Body of pancreas (tissue), 4 donors: ENCODE measurements around the gene LTBP1. TPM values are rescaled to one million over a fixed set of nuclear protein-coding genes. Genes with fewer than 3 reads are reported as not detected.
A peak's percentile ranks its signal among the peaks of the same experiment; 100 is the strongest.

ENCODE experiments used
- ATAC-seq: fragments of 150-250 bp; one replicate; pipeline ENCODE4 v1.9.1; 2016
- DNase-seq, 4 donors: peaks; one replicate each; pipeline ENCODE4 v3.0.0-alpha.2; 2019
- H3K27ac ChIP-seq, 4 donors: fragments of 200-600 bp; sonication (generic); 1 replicate in 3 of 4; 2 replicates in 1 of 4; pipeline versions ENCODE4 v1.5.1 to v1.6.1; 2016 to 2019; ENCODE audit warnings: mild to moderate bottlenecking in 1 of 4, mixed read lengths in 1 of 4, moderate library complexity in 1 of 4
- H3K27me3 ChIP-seq, 2 donors: fragments of 200-600 bp; sonication (generic); one replicate each; pipeline ENCODE4 v1.6.0; 2016; ENCODE audit warnings: mild to moderate bottlenecking in 1 of 2
- H3K36me3 ChIP-seq, 2 donors: fragments of 200-600 bp; sonication (generic); replicated peaks in 1 of 2; 2 replicates each; pipeline ENCODE4 v1.5.1; 2016; ENCODE audit warnings: low read depth in 2 of 2; ENCODE audit not compliant: insufficient read depth in 1 of 2
- H3K4me1 ChIP-seq: fragments of 200-600 bp; sonication (generic); one replicate; pipeline ENCODE4 v1.6.0; 2016
- H3K4me3 ChIP-seq, 2 donors: fragments of 200-600 bp; sonication (generic); 1 replicate in 1 of 2; 2 replicates in 1 of 2; pipeline ENCODE4 v1.5.1; 2016 to 2019
- H3K9me3 ChIP-seq, 3 donors: fragments of 200-600 bp; sonication (generic); 1 replicate in 2 of 3; 2 replicates in 1 of 3; pipeline ENCODE4 v1.5.1; 2016
- POLR2A ChIP-seq, 3 donors: fragments of 450-650 bp; IDR thresholded peaks; one replicate each; pipeline ENCODE4 v1.6.1; 2016; ENCODE audit warnings: antibody characterized with exemption in 3 of 3, mild to moderate bottlenecking in 2 of 3
- WGBS, 2 donors: methylation state at CpG; one replicate each; pipeline ENCODE4 v1.1.5; 2017; 5-methylcytosine and 5-hydroxymethylcytosine counted together
- intact Hi-C: fragments of 100-400 bp; cut with DNase I; formaldehyde crosslinking; loops from one replicate; pipeline ENCODE4 v1.15.1; 2023
- total RNA-seq, 2 donors: library from RNA; depleted of rRNA; stranded (reverse); fragments of >200 nt; gene quantifications; one replicate each; pipeline ENCODE4 v1.1.0, GENCODE V29; 2016
- TF ChIP-seq, protein P1 (sequence below), 7 experiments: fragments of 450-650 bp in 4 of 7; fragments of 200-600 bp in 3 of 7; sonication (generic) in 3 of 7; IDR thresholded peaks; one replicate each; pipeline ENCODE4 v1.5.1; 2016 to 2019; ENCODE audit warnings: antibody characterized with exemption in 7 of 7

Gene LTBP1
- total RNA-seq, 2 donors from 2014 or later: 8.8 to 10.2 TPM

DNA sequence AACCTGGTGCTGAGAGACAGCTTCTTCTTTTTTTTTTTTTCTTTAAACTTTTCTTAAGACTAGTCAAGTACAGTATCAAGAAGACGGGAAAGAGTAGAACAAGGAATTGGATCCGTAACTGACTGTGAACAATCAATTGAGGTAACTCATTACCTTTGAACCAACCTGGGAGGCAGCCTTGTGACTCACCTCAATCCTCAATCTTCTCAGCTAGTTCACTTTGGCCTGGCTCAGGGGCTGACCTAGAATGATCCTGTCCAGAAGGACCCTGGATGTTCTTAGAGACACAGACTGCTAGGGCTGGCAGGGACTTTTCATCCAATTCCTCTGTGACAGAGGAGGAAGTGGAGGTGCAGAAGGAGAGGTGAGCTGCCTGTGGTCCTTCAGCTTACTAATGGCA lies 1.5 kb upstream of the LTBP1 start:
- intact Hi-C loops: no loop called here

DNA sequence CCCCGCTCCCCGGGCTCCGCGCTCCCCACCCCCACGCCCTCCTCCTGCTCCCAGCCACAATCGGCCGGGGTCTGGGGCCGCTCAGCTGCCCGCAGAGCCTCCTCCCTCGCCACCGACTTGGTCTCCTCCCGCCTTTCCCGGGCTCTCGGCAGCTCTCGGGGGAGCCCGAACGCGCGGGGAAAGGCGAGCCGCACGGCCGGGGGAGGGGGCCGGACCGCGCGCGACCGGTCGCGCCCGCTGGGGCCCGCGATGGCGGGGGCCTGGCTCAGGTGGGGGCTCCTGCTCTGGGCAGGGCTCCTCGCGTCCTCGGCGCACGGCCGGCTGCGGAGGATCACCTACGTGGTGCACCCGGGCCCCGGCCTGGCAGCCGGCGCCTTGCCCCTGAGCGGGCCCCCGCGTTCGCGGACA lies 327 bp downstream of the LTBP1 start:
- Histone ChIP-seq H3K4me1 (peaks cover 16% of the 10 kb centered on the region), H3K9me3 (no peaks in the 10 kb centered on the region), H3K36me3 (no peaks in the 10 kb centered on the region), H3K4me3 (peak overlapping the region; percentile 29 to 74), H3K27me3 (no peaks in the 10 kb centered on the region), H3K27ac (peak overlapping the region in 1 of 4 donors; percentile 37)
- DNase-seq: peak in 1 of 4 donors; percentile 22
- intact Hi-C loops: no loop called here
- TF ChIP-seq POLR2A (IDR thresholded peaks at IDR 0.05): no peak
- TF ChIP-seq, protein P1, sequence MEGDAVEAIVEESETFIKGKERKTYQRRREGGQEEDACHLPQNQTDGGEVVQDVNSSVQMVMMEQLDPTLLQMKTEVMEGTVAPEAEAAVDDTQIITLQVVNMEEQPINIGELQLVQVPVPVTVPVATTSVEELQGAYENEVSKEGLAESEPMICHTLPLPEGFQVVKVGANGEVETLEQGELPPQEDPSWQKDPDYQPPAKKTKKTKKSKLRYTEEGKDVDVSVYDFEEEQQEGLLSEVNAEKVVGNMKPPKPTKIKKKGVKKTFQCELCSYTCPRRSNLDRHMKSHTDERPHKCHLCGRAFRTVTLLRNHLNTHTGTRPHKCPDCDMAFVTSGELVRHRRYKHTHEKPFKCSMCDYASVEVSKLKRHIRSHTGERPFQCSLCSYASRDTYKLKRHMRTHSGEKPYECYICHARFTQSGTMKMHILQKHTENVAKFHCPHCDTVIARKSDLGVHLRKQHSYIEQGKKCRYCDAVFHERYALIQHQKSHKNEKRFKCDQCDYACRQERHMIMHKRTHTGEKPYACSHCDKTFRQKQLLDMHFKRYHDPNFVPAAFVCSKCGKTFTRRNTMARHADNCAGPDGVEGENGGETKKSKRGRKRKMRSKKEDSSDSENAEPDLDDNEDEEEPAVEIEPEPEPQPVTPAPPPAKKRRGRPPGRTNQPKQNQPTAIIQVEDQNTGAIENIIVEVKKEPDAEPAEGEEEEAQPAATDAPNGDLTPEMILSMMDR (IDR thresholded peaks at IDR 0.05): no peak
- 1% methylated on average over 45 of the region's 52 CpGs; no CpG with 5 or more reads in 1 of the 2 donors for WGBS, 2 donors
- peak; percentile 31 for ATAC-seq

More for the DNA sequence above, 1.5 kb upstream of the LTBP1 start:
- DNase-seq (no peak), ATAC-seq (no peak)
- Histone ChIP-seq H3K4me1 (peaks cover 16% of the 10 kb centered on the region), H3K36me3 (no peaks in the 10 kb centered on the region), H3K9me3 (no peaks in the 10 kb centered on the region), H3K4me3 (no peak overlapping the region), H3K27me3 (no peaks in the 10 kb centered on the region), H3K27ac (no peak overlapping the region)
- 69 to 87% methylated on average over 2 of the region's 2 CpGs for WGBS, 2 donors
- TF ChIP-seq POLR2A (IDR thresholded peaks at IDR 0.05): no peak
- TF ChIP-seq, protein P1 (IDR thresholded peaks at IDR 0.05): no peak

GRCh38 chr2:32947484-32948143 lies 861 bp downstream of the LTBP1 start:
- DNase-seq (peak in 3 of 4 donors; percentile 27 to 52 (median 29)), ATAC-seq (peak; percentile 43)
- Histone ChIP-seq H3K27ac (peak overlapping the region in 1 of 4 donors; percentile 37), H3K27me3 (no peaks in the 10 kb centered on the region), H3K9me3 (no peaks in the 10 kb centered on the region), H3K4me1 (peaks cover 16% of the 10 kb centered on the region), H3K4me3 (peak overlapping the region; percentile 29 to 74), H3K36me3 (no peaks in the 10 kb centered on the region)
- WGBS, 2 donors: 1 to 16% methylated on average over 3 to 61 of the region's 75 CpGs
- TF ChIP-seq, protein P1 (IDR thresholded peaks at IDR 0.05): no peak
- no peak for TF ChIP-seq POLR2A (IDR thresholded peaks at IDR 0.05)
- intact Hi-C loops: no loop called here

- intact Hi-C loops: no loop called here
- no peak for TF ChIP-seq POLR2A (IDR thresholded peaks at IDR 0.05)
- TF ChIP-seq, protein P1 (IDR thresholded peaks at IDR 0.05): no peak
Observed at GRCh38 chr2:32948266-32948665, 1.5 kb downstream of the LTBP1 start.

DNA sequence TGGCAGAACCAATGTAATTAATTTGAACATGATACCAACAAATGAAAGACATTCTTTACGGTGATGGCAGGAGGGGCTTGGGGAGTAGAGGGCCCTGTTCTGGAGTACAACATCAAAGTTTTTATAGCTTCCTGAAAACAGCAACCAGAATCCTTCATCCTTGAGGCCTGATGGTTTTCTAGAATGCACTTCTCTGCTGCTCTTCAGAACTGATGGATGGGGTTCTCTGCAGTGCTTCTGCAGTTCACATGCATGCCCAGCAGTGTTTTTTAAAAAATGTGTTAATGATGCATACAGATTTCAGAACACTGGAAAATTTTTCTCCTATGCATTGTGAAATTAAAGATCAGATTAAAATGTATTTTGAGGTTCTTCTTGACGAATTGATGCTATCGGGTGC lies 2.5 kb downstream of the LTBP1 start:
- H3K4me3 ChIP-seq: no peak overlapping the region
- ATAC-seq: no peak
- 91 to 96% methylated on average over 3 of the region's 3 CpGs for WGBS, 2 donors

More at GRCh38 chr2:32948266-32948665, 1.5 kb downstream of the LTBP1 start:
- DNase-seq (no peak), ATAC-seq (no peak)
- H3K9me3 ChIP-seq: no peaks in the 10 kb centered on the region
- H3K27me3 ChIP-seq: no peaks in the 10 kb centered on the region
- H3K4me3 ChIP-seq: no peak overlapping the region
- WGBS, 2 donors: 92% methylated on average over 3 of the region's 3 CpGs
- H3K27ac ChIP-seq: no peak overlapping the region
- no peaks in the 10 kb centered on the region for H3K36me3 ChIP-seq
- peaks cover 16% of the 10 kb centered on the region for H3K4me1 ChIP-seq

More for the DNA sequence above, 2.5 kb downstream of the LTBP1 start:
- intact Hi-C loops: no loop called here
- Histone ChIP-seq H3K4me1 (peaks cover 16% of the 10 kb centered on the region), H3K27ac (no peak overlapping the region), H3K9me3 (no peaks in the 10 kb centered on the region), H3K36me3 (no peaks in the 10 kb centered on the region), H3K27me3 (no peaks in the 10 kb centered on the region)
- DNase-seq: no peak
- no peak for TF ChIP-seq POLR2A (IDR thresholded peaks at IDR 0.05)
- TF ChIP-seq, protein P1 (IDR thresholded peaks at IDR 0.05): no peak
